Hepatocyte (in vitro differentiated cells): Measurements from ENCODE around the gene C12orf56. TPM values are rescaled to one million over a fixed set of nuclear protein-coding genes. Genes with fewer than 3 reads are reported as not detected.

Source experiments
- DNase-seq: peaks from one replicate; pipeline ENCODE4 v3.0.0-alpha.2; 2016; ENCODE audit warnings: low spot score
- H2AFZ ChIP-seq: fragments of 200-600 bp; sonication (generic); 2 replicates; pipeline ENCODE4 v1.6.0; 2016; ENCODE audit warnings: antibody characterized with exemption, mild to moderate bottlenecking
- H3K27ac ChIP-seq: fragments of 200-600 bp; sonication (generic); 2 replicates; pipeline ENCODE4 v1.5.1; 2016; ENCODE audit warnings: mild to moderate bottlenecking
- H3K27me3 ChIP-seq: fragments of 200-600 bp; sonication (generic); 2 replicates; pipeline ENCODE4 v1.6.1; 2016
- H3K36me3 ChIP-seq: fragments of 200-600 bp; sonication (generic); replicated peaks from 2 replicates; pipeline ENCODE4 v1.5.1; 2016; ENCODE audit warnings: low read depth; ENCODE audit not compliant: insufficient read depth
- H3K4me1 ChIP-seq: fragments of 200-600 bp; sonication (generic); 2 replicates; pipeline ENCODE4 v1.5.1; 2016; ENCODE audit warnings: mild to moderate bottlenecking, moderate library complexity; ENCODE audit not compliant: insufficient read depth
- H3K4me2 ChIP-seq: fragments of 200-600 bp; sonication (generic); 2 replicates; pipeline ENCODE4 v1.6.0; 2016
- H3K4me3 ChIP-seq: fragments of 200-600 bp; sonication (generic); 2 replicates; pipeline ENCODE4 v1.5.1; 2016; ENCODE audit warnings: mild to moderate bottlenecking
- H3K79me2 ChIP-seq: fragments of 200-600 bp; sonication (generic); 2 replicates; pipeline ENCODE4 v1.6.0; 2017; ENCODE audit warnings: mild to moderate bottlenecking
- H3K9me2 ChIP-seq: fragments of 200-600 bp; sonication (generic); replicated peaks from 2 replicates; pipeline ENCODE4 v1.6.0; 2017; ENCODE audit warnings: mild to moderate bottlenecking; ENCODE audit not compliant: insufficient read depth
- H3K9me3 ChIP-seq: fragments of 200-600 bp; sonication (generic); 2 replicates; pipeline ENCODE4 v1.5.1; 2016; ENCODE audit warnings: low read depth, mild to moderate bottlenecking
- H4K20me1 ChIP-seq: fragments of 200-600 bp; sonication (generic); 2 replicates; pipeline ENCODE4 v1.6.0; 2016; ENCODE audit warnings: mild to moderate bottlenecking; ENCODE audit not compliant: insufficient read depth, poor library complexity, severe bottlenecking
- CTCF ChIP-seq: fragments of 200-600 bp; sonication (generic); IDR thresholded peaks from 2 replicates; pipeline ENCODE4 v1.5.1; 2016; ENCODE audit warnings: antibody characterized with exemption, mild to moderate bottlenecking; ENCODE audit not compliant: poor library complexity
- EZH2 ChIP-seq: fragments of 200-600 bp; sonication (generic); IDR thresholded peaks from 2 replicates; pipeline ENCODE4 v1.6.1; 2016; ENCODE audit warnings: antibody characterized with exemption, mild to moderate bottlenecking, borderline replicate concordance
- EZH2phosphoT487 ChIP-seq: fragments of 200-600 bp; sonication (generic); IDR thresholded peaks from one replicate; pipeline ENCODE4 v1.6.1; 2018; ENCODE audit warnings: antibody characterized with exemption, mild to moderate bottlenecking, low read depth, moderate library complexity; ENCODE audit not compliant: unreplicated experiment, severe bottlenecking
- WGBS: methylation state at CpG from one replicate; pipeline ENCODE4 v1.1.6; 2016; ENCODE audit warnings: low lambda C conversion rate; ENCODE audit errors: missing lambda C conversion rate; 5-methylcytosine and 5-hydroxymethylcytosine counted together
- polyA plus RNA-seq: library from polyadenylated mRNA; unstranded; fragments of >200 nt; fragmentation: Nextera tagmentation; extraction: Ambion mirVana; gene quantifications from 2 replicates; pipeline ENCODE4 v1.2.1, GENCODE V29; 2016
- total RNA-seq: library from RNA; depleted of rRNA; stranded (reverse); fragments of >200 nt; gene quantifications from 2 replicates; pipeline ENCODE4 v1.2.3, GENCODE V29; 2014

The C12orf56 gene
- total and polyA plus RNA-seq, 2 experiments from 2014 or later = 0.20 to 1.4 TPM

GRCh38 chr12:64304571-64304970 lies 86.0 kb downstream of the C12orf56 start:
- TF ChIP-seq EZH2 (no peak), CTCF (no peak), EZH2phosphoT487 (no peak)
- Histone ChIP-seq H3K36me3 (no peaks in the 10 kb centered on the region), H3K9me3 (no peaks in the 10 kb centered on the region), H4K20me1 (no peaks in the 10 kb centered on the region), H3K27me3 (no peaks in the 10 kb centered on the region), H3K79me2 (no peaks in the 10 kb centered on the region), H3K9me2 (no peaks in the 10 kb centered on the region), H3K27ac (no peak overlapping the region), H2AFZ (no peak overlapping the region), H3K4me3 (no peak overlapping the region), H3K4me2 (no peak overlapping the region), H3K4me1 (no peaks in the 10 kb centered on the region)
- 63% methylated on average over 10 of the region's 10 CpGs for WGBS
- DNase-seq = no peak

- no peak for DNase-seq
- TF ChIP-seq EZH2phosphoT487 (no peak), CTCF (no peak), EZH2 (no peak)
- Histone ChIP-seq H3K4me3 (no peak overlapping the region), H3K36me3 (no peaks in the 10 kb centered on the region), H3K4me2 (no peak overlapping the region), H3K27me3 (no peaks in the 10 kb centered on the region), H3K9me2 (no peaks in the 10 kb centered on the region), H3K79me2 (no peaks in the 10 kb centered on the region), H3K9me3 (no peaks in the 10 kb centered on the region), H3K4me1 (no peaks in the 10 kb centered on the region), H3K27ac (no peak overlapping the region), H2AFZ (no peak overlapping the region), H4K20me1 (no peaks in the 10 kb centered on the region)
- WGBS = 86% methylated on average over 3 of the region's 3 CpGs
Measured at GRCh38 chr12:64299628-64300027, 90.9 kb downstream of the C12orf56 start.

- Histone ChIP-seq H2AFZ (no peak overlapping the region), H3K27me3 (no peaks in the 10 kb centered on the region), H3K9me3 (no peaks in the 10 kb centered on the region), H3K4me1 (no peaks in the 10 kb centered on the region), H4K20me1 (no peaks in the 10 kb centered on the region), H3K27ac (no peak overlapping the region), H3K79me2 (no peaks in the 10 kb centered on the region), H3K36me3 (no peaks in the 10 kb centered on the region), H3K4me2 (no peak overlapping the region), H3K4me3 (no peak overlapping the region), H3K9me2 (no peaks in the 10 kb centered on the region)
- TF ChIP-seq EZH2phosphoT487 (no peak), EZH2 (no peak), CTCF (no peak)
- DNase-seq = no peak
Measured at GRCh38 chr12:64296301-64296700, 94.3 kb downstream of the C12orf56 start.
